ENCODE results near the gene ARHGEF19. TPM values are rescaled to one million over a fixed set of nuclear protein-coding genes. Genes with fewer than 3 reads are reported as not detected.

Gene ARHGEF19
- total and polyA plus RNA-seq, 2 of the 13 experiments (the other 11 are each of a cell fraction or from before 2014, with no cell fraction given), result 1.7 to 1.8 TPM

- TF ChIP-seq LRRFIP1 (CRISPR knock-in tag; conservative IDR thresholded peaks at IDR 0.05), result no peak
- TF ChIP-seq, protein P1, sequence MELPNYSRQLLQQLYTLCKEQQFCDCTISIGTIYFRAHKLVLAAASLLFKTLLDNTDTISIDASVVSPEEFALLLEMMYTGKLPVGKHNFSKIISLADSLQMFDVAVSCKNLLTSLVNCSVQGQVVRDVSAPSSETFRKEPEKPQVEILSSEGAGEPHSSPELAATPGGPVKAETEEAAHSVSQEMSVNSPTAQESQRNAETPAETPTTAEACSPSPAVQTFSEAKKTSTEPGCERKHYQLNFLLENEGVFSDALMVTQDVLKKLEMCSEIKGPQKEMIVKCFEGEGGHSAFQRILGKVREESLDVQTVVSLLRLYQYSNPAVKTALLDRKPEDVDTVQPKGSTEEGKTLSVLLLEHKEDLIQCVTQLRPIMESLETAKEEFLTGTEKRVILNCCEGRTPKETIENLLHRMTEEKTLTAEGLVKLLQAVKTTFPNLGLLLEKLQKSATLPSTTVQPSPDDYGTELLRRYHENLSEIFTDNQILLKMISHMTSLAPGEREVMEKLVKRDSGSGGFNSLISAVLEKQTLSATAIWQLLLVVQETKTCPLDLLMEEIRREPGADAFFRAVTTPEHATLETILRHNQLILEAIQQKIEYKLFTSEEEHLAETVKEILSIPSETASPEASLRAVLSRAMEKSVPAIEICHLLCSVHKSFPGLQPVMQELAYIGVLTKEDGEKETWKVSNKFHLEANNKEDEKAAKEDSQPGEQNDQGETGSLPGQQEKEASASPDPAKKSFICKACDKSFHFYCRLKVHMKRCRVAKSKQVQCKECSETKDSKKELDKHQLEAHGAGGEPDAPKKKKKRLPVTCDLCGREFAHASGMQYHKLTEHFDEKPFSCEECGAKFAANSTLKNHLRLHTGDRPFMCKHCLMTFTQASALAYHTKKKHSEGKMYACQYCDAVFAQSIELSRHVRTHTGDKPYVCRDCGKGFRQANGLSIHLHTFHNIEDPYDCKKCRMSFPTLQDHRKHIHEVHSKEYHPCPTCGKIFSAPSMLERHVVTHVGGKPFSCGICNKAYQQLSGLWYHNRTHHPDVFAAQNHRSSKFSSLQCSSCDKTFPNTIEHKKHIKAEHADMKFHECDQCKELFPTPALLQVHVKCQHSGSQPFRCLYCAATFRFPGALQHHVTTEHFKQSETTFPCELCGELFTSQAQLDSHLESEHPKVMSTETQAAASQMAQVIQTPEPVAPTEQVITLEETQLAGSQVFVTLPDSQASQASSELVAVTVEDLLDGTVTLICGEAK (IDR thresholded peaks at IDR 0.05), result no peak
- TF ChIP-seq, protein P1 (CRISPR knock-in tag; IDR thresholded peaks at IDR 0.05), result no peak
- TF ChIP-seq ZFP36L2 (CRISPR knock-in tag; IDR thresholded peaks at IDR 0.05), result no peak
Observed at GRCh38 chr1:16198444-16199156, 13.9 kb downstream of the ARHGEF19 start (continued).

Data from HepG2 (cell line).